Measurements from ENCODE around the gene DHRS7B. TPM values are rescaled to one million over a fixed set of nuclear protein-coding genes. Genes with fewer than 3 reads are reported as not detected.

The DHRS7B gene
- total RNA-seq, 1 donor from 2014 or later = 31.7 TPM

GRCh38 chr17:21202512-21202911 lies 75.7 kb downstream of the DHRS7B start:
- TF ChIP-seq POLR2AphosphoS5 (IDR thresholded peaks at IDR 0.05; ENCODE audit: insufficient read depth in 1 of 2, low read depth in 1 of 2) = no peak
- no peak for TF ChIP-seq POLR2A (IDR thresholded peaks at IDR 0.05)
- TF ChIP-seq CTCF (IDR thresholded peaks at IDR 0.05) = no peak
- H3K4me1 ChIP-seq = peaks cover 69% of the 10 kb centered on the region
- no peaks in the 10 kb centered on the region for H3K27me3 ChIP-seq
- no peak overlapping the region for H3K4me3 ChIP-seq
- peak overlapping the region; percentile 46 for H3K27ac ChIP-seq
- intact Hi-C loops (cut with DNase I) = no loop called here
- no peak for DNase-seq (ENCODE audit: extremely low spot score in 2 of 2)
- peaks cover 0 to 18% of the 10 kb centered on the region in 2 donors for H3K36me3 ChIP-seq
- H3K9me3 ChIP-seq = no peaks in the 10 kb centered on the region

- Histone ChIP-seq H3K4me1 (peaks cover 72% of the 10 kb centered on the region), H3K36me3 (peaks cover 0 to 17% of the 10 kb centered on the region in 2 donors), H3K27ac (no peak overlapping the region), H3K27me3 (no peaks in the 10 kb centered on the region), H3K9me3 (no peaks in the 10 kb centered on the region), H3K4me3 (no peak overlapping the region)
- DNase-seq (ENCODE audit: extremely low spot score in 2 of 2) = no peak
- no peak for TF ChIP-seq POLR2A (IDR thresholded peaks at IDR 0.05)
- no peak for TF ChIP-seq CTCF (IDR thresholded peaks at IDR 0.05)
- TF ChIP-seq POLR2AphosphoS5 (IDR thresholded peaks at IDR 0.05; ENCODE audit: insufficient read depth in 1 of 2, low read depth in 1 of 2) = no peak
- intact Hi-C loops (cut with DNase I) = no loop called here
Measured at GRCh38 chr17:21204935-21205334, 78.2 kb downstream of the DHRS7B start.

- intact Hi-C loops (cut with DNase I) = no loop called here
- no peak overlapping the region for H3K27ac ChIP-seq
Measured at GRCh38 chr17:21208352-21208751, 81.6 kb downstream of the DHRS7B start.

GRCh38 chr17:21209511-21210175 lies 82.9 kb downstream of the DHRS7B start:
- Histone ChIP-seq H3K4me3 (no peak overlapping the region), H3K36me3 (peaks cover 0 to 17% of the 10 kb centered on the region in 2 donors), H3K4me1 (peaks cover 64% of the 10 kb centered on the region), H3K27ac (peak overlapping the region; percentile 34), H3K27me3 (no peaks in the 10 kb centered on the region), H3K9me3 (no peaks in the 10 kb centered on the region)
- TF ChIP-seq POLR2A (IDR thresholded peaks at IDR 0.05) = no peak
- TF ChIP-seq CTCF (IDR thresholded peaks at IDR 0.05) = no peak
- TF ChIP-seq POLR2AphosphoS5 (IDR thresholded peaks at IDR 0.05; ENCODE audit: insufficient read depth in 1 of 2, low read depth in 1 of 2) = no peak
- intact Hi-C loops (cut with DNase I) = loop anchor here (10.0 kb wide), 2 partner anchors 45 to 85 kb away; partner anchors contain the start of gene DHRS7B
- no peak for DNase-seq (ENCODE audit: extremely low spot score in 2 of 2)

More at GRCh38 chr17:21208352-21208751, 81.6 kb downstream of the DHRS7B start:
- H3K36me3 ChIP-seq = peaks cover 0 to 17% of the 10 kb centered on the region in 2 donors
- TF ChIP-seq POLR2A (IDR thresholded peaks at IDR 0.05) = no peak
- H3K27me3 ChIP-seq = no peaks in the 10 kb centered on the region
- H3K4me1 ChIP-seq = peaks cover 72% of the 10 kb centered on the region
- no peak overlapping the region for H3K4me3 ChIP-seq
- H3K9me3 ChIP-seq = no peaks in the 10 kb centered on the region
- no peak for DNase-seq (ENCODE audit: extremely low spot score in 2 of 2)

- TF ChIP-seq POLR2A (IDR thresholded peaks at IDR 0.05) = no peak
- no peak for TF ChIP-seq CTCF (IDR thresholded peaks at IDR 0.05)
- TF ChIP-seq POLR2AphosphoS5 (IDR thresholded peaks at IDR 0.05; ENCODE audit: insufficient read depth in 1 of 2, low read depth in 1 of 2) = no peak
- H3K27me3 ChIP-seq = no peaks in the 10 kb centered on the region
- peaks cover 64% of the 10 kb centered on the region for H3K4me1 ChIP-seq
- peaks cover 0 to 17% of the 10 kb centered on the region in 2 donors for H3K36me3 ChIP-seq
- H3K4me3 ChIP-seq = no peak overlapping the region
- no peak overlapping the region for H3K27ac ChIP-seq
- DNase-seq (ENCODE audit: extremely low spot score in 2 of 2) = no peak
- H3K9me3 ChIP-seq = no peaks in the 10 kb centered on the region
- intact Hi-C loops (cut with DNase I) = loop anchor here (10.0 kb wide), 2 partner anchors 46 to 86 kb away; partner anchors contain the start of gene DHRS7B
Measured at GRCh38 chr17:21210411-21211076, 83.8 kb downstream of the DHRS7B start.
